ENCODE results near the gene TRIP11.
"Not testable (repeated sequence)": the region's sequence is repeated elsewhere in the genome, so short reads cannot be mapped to it uniquely, and the experiment has no call there.

TRIP11 gene

GRCh38 chr14:92039719-92040430, at the start of gene TRIP11:
TRIP11 (minus strand) TSS chr14:92040059; CDS start chr14:92039685, 374 bp downstream.
- DNase-seq = peak; percentile 82 to 98 (median 89)

GRCh38 chr14:92088494-92088893, 48.6 kb upstream of the TRIP11 start:
- DNase-seq = no peak

DNA sequence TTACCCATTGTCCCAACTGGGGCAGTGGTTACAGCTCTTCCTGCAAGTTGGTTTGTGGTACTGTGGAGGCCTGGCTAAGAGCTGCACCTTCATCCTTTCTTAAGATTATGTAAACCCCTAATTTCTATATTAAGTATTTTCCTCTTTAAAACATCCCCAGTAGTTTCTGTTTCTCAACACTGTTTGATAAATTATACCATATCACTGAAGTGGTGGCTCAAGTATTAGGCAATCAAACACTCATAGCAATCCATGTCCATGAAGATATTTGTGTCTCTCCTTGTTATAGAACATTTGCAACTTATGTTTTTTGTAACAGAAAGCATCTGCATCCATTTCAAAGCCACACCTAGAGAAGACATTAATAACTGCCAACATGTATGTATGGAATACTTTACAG, 34.7 kb upstream of the TRIP11 start:
- no peak for DNase-seq

- DNase-seq = no peak
Observed at GRCh38 chr14:92058006-92058917, 18.4 kb upstream of the TRIP11 start.

DNA sequence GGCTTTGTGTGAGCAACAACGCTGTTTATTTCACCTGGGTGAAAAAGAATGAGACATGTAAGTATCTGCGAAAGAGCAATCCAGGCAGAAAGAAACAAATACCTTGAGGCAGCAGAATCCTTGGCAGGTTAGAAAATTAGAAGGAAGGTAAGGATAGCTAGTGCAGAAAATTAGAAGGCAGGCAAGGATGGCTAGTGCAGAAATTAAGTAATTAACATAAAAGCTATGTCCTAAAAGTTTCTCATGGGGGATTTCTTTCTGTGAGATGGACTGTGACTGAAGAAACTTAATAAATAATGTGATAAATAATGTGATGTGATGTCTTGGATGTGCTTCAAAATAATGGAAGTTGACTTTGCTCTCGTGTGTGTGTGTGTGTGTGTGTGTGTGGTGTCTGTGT, 9.9 kb upstream of the TRIP11 start:
- no peak for DNase-seq

- DNase-seq = not testable (repeated sequence)
Observed at GRCh38 chr14:92049221-92049620, 9.4 kb upstream of the TRIP11 start.

DNA sequence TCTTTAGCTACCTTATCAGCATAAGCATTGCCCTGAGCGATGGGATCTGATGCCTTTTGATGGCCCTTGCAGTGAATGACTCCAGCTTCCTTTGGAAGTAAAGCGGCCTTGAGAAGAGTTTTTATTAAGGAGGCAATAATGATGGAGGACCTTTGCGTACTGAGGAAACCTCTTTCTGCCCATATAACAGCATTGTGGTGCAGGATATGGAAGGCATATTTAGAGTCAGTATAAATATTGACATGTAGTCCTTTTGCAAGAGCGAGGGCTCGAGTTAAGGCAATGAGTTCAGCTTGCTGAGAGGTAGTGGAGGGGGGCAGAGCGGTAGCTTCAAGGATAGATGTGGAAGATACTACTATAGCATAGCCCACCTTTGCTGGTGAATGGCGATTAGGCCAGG, 6.0 kb upstream of the TRIP11 start:
- not testable (repeated sequence) for DNase-seq

GRCh38 chr14:92041766-92042165, 1.9 kb upstream of the TRIP11 start:
- not testable (repeated sequence) for DNase-seq

- DNase-seq = no peak
Observed at GRCh38 chr14:92041203-92041602, 1.3 kb upstream of the TRIP11 start.

DNA sequence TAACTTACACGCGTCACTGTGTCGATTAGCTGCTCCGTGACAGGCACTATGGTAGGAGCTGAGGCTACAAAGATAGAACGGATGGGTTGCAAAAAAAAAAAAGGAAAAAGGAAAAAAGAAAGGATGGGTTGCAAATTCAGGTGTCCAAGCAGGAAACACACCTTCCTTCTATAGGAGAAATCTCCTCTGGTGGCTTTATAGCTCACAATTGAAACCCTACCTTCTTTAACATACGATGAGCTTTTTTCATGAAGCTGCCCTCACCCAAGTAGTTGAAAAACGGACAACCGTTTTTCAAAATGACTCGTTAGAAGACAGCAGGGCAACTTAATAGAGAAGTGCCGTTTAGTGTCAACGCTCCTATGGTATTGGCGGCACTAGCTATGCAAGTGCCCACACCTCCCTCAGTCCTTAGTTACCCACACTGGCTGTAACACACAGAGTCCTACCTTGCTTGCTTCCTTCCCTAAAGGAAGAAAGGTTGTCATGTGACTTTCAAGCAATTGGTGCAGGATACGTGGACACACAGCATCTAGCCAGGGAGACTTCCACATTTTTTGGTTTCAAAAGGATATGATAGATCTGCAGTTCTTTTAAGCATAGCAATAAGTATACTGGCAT, 682 bp upstream of the TRIP11 start:
- no peak for DNase-seq

DNA sequence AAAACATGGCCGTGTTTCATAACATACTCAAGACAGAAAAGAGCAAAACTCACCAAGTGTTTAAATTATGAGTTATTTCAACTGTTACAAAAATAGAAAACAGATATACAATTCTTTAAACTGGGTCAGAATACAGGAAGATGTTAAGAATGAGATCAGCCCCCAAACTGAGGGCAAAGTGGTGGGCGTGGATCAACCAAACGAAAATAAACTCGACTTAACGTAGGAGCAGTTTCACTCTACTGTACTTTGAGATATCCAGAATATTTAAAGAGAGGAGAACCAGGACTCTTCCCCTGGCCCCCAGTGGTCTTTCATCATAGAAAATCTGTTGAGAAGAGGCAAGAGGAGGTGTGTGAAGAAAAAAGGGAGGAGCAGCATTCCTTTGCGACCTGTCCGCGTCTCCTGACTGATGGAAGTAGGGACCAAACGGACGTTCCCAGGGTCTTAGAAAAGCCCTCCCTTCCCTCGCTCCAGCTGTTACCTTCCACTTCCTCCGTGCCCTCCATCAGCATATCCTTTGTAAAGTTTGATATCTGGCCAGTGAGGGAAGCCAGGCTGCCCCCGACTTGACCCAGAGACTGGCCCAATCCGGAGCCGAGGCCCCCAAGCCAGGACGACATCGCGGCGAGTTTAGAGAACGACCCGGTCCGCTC, 668 bp downstream of the TRIP11 start:
- DNase-seq = peak in 2 of 6 experiments; percentile 37 to 46

- no peak for DNase-seq
Observed at GRCh38 chr14:92037989-92038388, 1.9 kb downstream of the TRIP11 start.

DNA sequence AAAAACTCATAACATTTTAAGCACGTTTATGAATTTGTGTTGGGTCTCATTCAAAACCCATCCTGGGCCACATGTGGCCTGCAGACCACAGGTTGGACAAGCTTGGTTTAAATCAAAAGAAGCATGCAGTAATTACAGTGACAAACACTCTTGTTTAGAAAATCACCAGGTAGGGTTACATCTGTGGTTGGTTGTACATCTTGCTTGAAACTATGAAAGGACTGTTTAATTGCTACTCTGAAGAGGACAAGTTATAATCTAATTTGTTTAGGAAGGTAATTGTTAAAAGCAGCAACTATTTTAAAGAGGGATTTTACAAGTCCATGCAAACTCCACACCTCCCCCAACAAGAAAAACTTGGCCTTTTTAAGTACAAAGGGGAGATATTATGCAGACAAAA, 4.0 kb downstream of the TRIP11 start:
- no peak for DNase-seq

- no peak for DNase-seq
Observed at GRCh38 chr14:92033906-92034687, 5.8 kb downstream of the TRIP11 start.

GRCh38 chr14:92033433-92033832, 6.4 kb downstream of the TRIP11 start:
- no peak for DNase-seq

DNA sequence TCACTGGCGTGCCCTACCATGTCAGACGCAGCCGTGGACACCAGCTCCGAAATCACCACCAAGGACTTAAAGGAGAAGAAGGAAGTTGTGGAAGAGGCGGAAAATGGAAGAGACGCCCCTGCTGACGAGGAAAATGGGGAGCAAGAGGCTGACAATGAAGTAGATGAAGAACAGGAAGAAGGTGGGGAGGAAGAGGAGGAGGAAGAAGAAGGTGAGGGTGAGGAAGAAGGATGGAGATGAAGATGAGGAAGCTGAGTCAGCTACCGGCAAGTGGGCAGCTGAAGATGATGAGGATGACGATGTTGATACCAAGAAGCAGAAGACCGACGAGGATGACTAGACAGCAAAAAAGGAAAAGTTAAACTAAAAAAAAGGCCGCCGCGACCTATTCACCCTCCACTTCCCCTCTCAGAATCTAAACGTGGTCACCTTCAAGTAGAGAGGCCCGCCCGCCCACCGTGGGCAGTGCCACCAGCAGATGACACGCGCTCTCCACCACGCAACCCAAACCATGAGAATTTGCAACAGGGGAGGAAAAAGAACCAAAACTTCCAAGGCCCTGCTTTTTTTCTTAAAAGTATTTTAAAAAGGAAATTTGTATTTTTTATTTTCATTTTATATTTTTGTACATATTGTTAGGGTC, 13.2 kb downstream of the TRIP11 start:
- no peak for DNase-seq

GRCh38 chr14:92022036-92022435, 17.8 kb downstream of the TRIP11 start:
- no peak for DNase-seq

DNA sequence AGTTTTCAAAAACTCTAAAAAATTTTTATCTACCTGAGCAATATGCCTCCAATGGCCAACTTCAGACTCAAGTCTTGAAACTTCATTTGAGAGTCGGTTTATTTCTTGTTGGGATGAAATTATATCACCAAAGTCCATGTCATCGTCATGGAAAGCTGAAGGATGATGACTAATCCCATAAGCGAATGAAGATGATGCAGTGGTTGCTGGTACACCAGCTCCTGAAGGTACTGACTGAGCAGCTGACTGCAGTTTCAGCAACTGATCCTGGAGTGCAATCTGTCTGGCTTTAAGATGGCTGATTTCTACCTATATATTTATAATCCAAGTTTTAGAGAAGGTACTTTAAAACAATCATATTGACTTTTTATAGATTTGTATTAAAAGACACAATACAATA, 18.3 kb downstream of the TRIP11 start:
- no peak for DNase-seq

GRCh38 chr14:92014040-92014439, 25.8 kb downstream of the TRIP11 start:
- DNase-seq = no peak

GRCh38 chr14:92012121-92012748, 27.6 kb downstream of the TRIP11 start:
- DNase-seq = no peak

DNA sequence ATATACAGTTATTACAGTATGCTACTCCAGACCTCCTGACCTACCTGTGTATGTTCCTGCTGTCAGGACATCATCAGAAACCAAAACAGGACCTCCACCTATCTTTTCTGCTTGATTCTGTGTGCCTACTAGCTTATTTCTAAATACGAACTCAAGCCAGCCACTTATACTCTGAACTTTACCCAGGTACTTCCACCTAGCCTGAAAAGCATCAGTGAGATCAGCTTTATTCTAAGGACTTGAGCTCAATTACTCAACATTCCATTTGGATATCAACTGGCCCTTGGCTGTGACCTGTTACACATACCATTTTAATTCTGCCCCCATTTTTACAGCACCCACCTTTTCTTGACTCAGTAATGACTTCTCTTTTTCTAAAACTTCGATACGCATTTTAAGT, 29.2 kb downstream of the TRIP11 start:
- DNase-seq = no peak
